DMS53 (cell line): Measurements from ENCODE around the gene EDRF1.

ENCODE experiments used
- DNase-seq: peaks from one replicate; lab custom pipeline; 2025; lab: John Stamatoyannopoulos, UW

EDRF1 gene, protein sequence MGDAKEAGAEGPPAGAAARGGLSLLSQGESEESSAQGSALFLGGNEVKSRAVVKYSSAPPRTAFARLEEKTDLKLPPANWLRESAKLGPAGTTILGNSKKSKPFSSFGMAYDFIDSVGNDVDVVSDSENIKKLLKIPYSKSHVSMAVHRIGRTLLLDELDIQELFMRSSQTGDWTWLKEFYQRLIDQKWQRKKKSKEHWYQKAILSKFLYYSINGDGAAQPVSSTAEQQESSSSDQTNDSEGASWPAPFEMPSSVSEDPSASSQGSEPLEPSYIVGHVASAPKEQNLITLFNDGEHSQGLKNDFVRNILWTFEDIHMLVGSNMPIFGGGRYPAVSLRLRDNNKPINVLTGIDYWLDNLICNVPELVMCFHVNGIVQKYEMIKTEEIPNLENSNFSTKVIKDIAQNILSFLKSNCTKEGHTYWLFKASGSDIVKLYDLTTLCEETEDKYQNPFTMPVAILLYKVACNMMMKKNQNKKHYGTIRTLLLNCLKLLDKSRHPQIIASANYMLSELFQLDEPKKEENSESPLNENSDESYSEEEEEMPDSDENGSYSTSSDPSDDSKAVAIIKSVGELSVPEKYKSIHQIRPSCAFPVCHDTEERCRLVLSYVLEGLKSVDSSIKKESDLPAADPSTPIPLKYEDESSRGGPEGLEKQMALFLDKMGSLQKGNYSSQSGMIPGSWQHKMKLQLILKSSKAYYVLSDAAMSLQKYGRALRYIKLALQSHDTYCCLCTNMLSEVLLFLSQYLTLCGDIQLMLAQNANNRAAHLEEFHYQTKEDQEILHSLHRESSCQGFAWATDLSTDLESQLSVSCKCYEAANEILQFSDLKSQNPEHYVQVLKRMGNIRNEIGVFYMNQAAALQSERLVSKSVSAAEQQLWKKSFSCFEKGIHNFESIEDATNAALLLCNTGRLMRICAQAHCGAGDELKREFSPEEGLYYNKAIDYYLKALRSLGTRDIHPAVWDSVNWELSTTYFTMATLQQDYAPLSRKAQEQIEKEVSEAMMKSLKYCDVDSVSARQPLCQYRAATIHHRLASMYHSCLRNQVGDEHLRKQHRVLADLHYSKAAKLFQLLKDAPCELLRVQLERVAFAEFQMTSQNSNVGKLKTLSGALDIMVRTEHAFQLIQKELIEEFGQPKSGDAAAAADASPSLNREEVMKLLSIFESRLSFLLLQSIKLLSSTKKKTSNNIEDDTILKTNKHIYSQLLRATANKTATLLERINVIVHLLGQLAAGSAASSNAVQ

DNA sequence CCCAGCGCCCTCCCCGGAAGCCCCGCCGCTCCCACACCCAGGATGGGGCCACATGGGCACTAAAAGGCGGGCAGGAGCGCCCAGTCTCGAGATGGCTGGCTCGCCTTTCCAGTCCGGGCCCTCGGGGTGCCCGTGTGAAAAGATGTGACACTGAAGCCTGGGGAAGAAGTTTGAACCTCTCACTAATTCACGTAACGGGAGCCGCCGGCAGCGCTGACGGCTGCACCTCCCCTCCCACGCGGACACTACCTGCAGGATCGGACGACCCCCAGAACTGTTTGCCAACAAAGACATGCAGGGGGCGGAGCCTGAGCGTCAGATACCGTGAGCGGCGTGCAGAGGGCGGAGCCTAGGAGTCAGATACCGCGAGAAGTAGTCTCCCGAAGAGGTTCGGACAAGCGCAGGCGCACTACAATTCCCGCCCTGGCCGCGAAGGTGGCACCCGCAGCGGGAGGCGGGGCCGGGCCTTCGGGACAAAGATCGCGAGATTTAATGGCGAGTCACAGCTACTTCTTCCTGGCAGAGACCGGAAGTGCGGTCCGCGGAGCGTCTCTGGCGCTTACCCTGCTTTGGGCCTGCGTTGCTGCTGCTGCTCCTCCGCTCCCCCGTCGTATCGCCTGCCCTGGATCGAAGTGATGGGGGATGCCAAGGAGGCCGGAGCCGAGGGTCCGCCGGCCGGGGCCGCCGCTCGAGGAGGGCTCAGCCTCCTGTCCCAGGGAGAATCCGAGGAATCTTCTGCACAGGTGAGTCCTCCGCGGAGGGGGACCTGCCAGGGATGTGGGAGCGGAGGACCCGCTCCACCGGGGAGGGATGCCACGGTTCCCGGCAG lies at the start of gene EDRF1:
Gene EDRF1 (plus strand): TSS at position 537 of the 829 bp plus-strand sequence. CDS start 99 bp downstream, at position 636.
- peak; percentile 99 for DNase-seq

DNA sequence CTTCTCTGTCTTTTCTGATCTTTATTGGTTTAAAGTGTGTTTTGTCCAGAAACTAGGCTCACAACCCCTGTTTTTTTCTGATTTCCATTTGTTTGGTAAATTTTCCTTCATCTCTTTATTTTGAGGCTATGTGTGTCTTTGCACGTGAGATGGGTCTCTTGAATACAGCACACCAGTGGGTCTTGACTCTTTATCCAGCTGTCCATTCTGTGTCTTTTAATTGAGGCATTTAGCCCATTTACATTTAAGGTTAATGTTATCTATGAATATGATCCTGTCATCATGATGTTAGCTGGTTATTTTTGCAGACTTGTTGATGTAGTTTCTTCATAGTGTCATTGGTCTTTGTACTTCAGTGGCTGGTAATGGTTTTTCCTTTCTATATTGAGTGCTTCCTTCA lies 46.6 kb upstream of the EDRF1 start:
- no peak for DNase-seq

DNA sequence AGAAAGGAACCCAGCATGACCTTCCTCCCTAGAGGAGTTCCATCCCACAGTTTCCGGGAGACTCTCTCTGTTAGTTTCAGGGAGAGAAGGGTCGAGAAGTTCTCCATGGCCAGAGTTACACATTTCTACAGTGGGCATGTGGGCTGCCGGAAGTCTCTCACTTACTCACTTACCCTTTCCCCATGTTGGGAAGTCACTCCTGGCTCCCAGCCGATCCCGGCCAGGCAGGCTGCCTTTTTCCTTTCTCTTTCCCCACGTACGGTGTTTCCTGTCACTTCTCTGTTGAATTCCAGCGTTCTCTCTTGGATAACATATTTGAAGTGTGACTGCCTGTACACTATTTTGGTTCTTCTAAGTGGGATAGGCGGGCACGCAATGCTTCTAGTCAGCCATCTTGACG lies 40.1 kb upstream of the EDRF1 start:
- no peak for DNase-seq

DNA sequence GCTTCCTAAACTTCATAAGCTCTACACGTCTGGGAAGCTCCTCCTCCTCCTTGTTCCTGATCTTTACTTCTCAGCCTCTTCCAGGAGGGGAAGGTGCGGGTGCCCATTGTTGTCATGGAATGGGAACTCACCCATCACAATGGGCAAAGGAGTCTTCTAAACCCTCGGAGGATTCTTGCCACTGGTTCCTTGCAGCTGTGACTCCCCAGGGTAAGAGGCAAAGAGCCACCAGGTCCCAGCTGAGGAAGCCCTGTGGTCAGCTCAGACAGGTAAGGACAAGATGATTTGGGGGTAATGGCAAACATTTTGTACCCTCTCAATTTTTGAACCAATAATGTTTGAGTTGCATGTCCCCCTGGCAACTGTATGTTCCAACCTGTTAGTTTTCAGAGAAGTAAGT lies 36.4 kb upstream of the EDRF1 start, which contains the start of gene TEX36:
Gene TEX36 (minus strand): TSS at position 101 of the 400 bp plus-strand sequence. CDS start 174 bp downstream, outside the sequence.
- DNase-seq = no peak

DNA sequence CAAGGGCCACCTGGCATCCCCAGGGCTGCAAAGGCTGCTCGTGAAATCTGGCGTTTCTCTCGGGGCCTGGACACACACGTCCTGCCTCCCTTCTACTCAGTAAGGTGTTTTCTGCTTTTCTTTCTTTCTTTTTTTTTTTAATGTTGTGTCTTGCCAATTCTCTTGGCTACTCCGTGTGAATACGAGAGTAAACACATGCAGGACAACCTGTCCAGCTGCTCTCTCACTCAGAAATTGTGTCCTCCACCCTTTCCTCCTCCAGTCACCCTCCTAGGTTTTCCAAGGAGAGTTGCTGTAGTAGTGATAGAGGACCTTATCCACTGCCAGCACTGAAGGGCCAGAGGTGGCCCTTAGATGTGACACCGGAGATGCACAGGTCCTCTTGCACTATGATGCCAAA lies 35.7 kb upstream of the EDRF1 start:
- no peak for DNase-seq

DNA sequence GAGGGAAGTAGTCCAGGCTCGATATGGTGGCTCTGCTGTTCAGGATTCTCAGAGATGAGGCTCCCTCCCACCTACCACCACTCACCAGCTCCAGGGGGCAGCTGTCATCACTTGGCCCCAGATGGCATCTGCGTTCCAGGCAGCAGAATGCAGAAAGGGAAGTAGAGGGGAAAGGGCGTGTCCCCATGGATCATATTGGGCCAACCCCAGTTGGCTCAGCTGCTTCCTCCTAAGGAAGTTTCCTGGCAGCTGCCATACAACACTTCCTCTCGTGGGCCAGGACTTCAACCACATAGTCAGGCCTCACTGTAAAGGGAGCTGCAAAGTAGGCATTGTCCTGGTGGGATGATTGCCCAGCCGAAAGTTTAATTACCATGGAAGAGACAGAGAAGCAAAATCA lies 34.9 kb upstream of the EDRF1 start:
- no peak for DNase-seq

DNA sequence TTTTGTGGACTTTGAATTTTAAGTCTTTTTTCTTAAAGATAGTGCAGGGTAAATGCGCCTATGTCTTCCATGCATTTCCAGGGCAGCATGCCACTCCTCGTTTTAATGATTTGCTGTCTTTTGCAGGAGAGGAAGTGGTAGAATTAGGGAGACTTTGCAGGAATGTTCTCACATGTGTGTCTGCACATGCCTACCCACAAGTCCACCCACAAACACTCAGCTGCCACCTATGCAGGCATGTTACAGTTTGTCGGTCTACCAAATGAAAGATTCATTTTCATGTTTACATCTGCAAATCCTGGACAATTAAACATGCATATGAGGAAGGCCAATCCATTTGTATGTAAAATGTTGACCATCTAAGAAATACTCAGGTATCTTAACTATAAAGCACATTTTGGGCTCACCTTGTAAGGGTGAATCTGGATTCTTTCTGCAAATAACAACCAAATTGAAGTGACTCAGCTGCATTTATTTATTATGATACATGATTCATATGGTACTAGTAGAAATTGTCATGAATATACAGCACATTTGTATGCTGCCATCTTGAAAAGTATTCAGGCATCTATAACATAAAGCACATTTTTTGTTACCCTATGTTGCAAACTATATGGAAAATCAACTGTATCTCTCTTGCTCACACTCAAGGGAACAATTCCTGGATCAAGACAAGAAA lies 31.9 kb upstream of the EDRF1 start:
- DNase-seq = no peak

DNA sequence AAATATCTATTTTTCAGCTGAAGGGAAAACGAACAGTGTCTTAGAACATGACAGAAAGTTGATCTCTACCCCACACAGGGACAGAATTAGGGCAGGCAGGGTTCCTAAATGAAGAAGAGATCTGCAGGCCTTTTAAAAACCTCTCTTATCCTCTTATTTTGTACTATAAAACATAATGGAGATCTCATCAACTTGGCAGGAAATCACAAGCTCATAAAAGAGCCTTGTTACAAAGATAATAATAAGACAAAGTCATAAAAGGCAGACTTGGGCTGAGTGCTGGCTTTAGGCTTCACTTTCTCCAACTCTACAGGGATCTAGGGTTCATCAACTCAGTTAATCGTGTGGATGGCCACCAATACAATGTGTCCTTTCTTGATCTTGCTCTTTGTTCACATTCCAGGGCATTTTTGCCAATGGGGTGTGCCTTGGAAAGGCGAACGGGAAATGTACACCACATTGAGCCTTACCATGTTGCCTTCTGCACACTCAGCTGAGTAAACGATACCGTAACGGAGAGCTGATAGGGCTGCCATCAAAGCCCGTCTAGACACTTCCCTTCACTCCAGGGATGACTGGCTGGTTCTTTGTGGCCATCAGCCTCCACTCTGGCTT lies 29.4 kb upstream of the EDRF1 start:
- peak; percentile 49 for DNase-seq

DNA sequence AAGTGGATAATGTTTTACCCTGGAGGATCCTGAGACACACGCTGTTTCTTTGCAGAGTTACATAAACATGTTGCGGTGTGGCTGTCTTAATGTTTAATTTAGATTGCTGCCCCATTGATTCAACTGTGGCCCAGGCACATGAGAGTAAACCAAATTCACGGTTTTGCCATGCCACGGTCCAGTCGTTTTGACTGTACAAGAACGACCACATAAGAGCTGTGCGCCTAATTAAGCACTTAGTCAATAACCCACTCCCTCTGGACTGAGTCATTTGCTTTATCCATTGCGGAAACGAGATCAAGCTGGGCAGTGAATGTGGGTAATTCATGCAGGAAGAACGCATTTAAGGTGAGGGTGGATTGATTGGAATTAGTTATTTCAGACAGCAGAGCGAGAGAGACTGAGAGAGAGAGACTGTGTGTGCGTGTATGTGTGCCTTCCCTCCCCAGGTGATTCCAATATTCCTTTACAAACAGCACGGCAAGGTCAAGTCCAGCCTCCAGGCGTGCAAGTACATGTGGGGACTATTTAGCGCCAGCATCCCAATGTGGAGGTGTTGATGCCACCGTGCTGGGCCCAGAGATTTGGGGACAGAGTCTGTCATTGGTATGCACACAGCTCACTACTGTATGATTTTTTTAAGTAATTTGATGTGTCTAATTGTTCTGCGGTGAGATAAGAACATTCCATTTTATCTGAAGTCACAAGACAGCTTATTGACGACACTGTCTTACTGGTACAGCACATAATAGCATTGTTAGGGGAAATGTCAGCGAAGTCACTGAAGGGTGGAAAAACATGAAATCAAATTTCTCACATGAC lies 28.1 kb upstream of the EDRF1 start:
- peak; percentile 14 for DNase-seq

DNA sequence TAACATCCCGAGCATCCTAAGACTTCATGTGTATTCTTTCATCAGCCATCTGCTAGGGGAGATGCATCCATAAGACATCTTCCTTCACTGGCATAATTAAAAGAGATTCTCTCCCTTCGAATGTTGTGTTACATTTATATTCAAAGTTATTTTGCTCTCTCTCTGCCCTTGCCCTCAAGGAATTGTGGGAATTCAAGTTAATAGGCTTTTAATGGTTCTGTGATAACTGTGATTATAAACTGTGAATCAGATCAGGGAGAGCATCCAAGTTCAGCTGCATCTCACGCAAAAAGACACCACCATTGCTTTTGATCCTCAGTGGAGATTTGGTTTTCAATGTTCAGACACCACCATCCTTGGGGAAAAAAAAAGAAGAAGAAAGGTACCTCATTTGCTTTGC lies 27.3 kb upstream of the EDRF1 start:
- no peak for DNase-seq

DNA sequence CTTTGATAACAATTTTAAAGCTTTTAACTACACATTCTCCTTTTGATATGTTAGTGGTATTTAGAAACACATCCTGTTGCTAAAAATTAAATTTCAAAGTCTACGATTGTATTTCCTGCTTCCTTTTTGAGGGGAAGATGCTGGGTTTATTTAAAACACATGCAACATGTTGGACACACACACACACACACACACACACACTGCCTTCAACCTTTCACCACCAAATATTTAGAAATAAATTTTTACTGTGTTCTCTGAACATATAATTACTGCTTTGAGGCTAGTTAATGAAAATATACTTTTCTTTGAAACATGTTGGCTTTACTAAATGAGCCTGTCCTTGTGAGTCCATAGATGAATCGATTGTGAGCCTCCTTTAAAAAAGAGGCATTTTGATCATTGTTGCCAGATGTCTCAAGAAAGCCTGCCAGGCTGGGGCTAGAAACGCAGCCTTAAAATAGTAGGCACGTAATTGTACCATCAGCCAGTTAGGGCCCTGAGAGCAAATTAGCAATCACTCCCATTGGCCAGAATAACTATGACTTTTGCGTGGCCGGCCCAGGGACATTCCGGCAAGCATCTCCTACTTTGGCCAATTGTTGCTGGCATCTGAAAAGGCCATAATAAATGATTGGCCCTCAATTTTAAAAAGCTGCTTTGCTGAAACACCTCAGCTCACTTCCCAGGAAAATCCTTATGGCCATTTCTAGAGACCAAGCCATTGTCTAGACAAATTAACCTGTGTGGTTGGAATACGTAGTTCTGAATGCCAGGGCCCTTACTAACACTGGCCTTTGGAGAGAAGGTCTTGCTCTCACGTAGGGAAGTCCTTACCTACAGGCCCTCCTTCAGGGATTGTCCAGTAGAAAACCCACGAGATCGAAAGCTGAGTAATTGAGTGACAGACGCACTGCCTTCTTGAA lies 26.6 kb upstream of the EDRF1 start:
- no peak for DNase-seq

DNA sequence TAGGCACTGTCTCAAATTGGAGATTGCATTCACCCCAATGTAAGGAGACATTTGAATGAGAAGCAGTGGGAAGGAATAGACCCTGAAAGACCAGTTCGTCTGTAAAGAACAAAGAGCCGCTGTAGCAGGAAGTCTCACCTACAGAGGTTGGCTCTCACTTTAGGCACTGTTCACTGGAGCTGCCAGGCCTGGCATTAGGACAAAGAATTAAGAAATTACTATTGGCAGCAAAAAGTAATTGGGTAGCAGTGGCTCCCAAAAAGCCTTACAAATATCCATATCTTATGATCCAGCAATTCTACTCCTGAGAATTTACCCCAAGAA lies 26.0 kb upstream of the EDRF1 start:
- DNase-seq = no peak

DNA sequence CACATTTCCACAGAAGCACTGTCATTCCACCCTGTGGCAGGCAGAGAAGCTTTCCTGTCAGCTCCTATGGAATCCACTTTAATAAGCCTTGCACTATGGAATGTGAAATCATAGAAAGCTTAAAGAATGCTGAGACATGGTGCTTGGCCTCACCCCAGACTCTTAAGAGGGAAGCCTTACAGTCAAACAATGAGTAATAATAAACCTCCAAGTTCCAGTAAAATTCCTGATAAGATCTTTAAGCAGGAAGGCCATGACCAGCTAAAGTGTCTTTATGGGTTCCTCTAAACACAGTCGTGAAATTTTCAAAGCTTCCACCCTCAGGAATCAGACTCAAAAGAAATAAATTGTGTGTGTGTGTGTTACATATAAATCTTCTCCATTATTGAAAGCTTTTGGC lies 24.6 kb upstream of the EDRF1 start:
- DNase-seq = no peak

DNA sequence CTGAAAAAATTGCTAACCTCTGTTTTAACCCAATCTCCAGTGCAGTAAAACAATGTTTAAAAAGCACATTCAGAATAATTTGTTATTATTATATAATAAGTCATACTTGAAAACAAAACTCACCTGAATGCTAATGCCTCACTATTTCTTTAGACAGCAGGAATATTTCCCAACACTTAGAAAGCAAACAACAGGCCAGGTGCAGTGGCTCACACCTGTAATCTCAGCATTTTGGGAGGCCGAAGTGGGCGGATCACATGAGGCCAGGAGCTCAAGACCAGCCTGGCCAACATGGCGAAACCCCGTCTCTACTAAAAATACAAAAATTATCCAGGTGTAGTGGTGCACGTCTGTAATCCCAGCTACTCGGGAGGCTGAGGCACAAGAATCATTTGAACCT lies 22.6 kb upstream of the EDRF1 start:
- DNase-seq = peak; percentile 26

DNA sequence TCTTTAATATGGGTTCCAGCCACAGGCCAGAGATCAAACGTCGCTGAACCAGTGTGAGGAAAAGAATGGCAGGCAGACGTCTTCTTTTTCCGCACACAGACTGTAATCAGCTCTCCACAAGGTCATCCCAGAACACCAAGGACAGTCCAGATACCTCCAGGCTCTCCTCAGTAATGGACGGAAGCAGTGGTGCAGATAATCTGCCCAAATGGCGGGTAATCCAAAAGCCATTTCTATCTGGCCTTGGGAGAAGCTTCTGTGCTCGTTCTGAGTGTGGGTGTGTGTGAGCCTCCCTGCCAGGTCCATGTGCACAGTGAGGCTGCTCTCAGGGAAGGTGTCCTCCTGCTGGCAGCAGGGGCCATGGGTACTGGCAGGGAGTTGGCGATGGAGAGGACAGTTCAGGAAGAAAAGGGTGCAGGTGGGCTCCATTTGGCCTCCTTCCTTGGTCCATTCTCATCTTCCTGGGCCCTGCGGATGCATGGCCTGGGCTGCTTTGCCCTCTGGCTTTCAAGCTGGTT lies 21.0 kb upstream of the EDRF1 start:
- DNase-seq = peak; percentile 8

DNA sequence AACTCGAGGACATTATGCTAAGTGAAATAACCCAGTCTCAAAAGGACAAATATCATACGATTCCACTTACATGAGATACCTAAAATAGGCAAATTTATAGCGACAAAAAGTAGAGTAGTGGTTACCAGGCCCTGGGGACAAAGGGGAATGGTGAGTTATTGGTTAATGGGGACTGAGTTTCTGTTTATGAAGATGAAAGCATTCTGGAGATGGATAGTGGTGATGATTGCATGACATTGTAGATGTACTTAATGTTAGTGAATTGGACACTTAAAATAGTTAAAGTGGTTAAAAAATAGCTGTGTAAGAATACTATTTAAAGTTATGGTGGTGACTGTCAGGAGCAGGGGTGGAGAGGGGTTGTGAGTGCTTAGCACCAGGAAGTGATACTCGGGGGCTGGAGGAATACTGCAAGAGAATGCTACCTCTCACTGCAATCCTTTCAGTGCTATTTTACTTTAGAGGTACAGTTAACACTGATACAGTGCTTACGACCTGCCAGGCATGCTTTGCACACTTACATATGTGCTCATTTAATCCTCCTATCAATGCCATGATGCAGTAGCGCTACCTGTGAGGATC lies 19.9 kb upstream of the EDRF1 start:
- DNase-seq = no peak

DNA sequence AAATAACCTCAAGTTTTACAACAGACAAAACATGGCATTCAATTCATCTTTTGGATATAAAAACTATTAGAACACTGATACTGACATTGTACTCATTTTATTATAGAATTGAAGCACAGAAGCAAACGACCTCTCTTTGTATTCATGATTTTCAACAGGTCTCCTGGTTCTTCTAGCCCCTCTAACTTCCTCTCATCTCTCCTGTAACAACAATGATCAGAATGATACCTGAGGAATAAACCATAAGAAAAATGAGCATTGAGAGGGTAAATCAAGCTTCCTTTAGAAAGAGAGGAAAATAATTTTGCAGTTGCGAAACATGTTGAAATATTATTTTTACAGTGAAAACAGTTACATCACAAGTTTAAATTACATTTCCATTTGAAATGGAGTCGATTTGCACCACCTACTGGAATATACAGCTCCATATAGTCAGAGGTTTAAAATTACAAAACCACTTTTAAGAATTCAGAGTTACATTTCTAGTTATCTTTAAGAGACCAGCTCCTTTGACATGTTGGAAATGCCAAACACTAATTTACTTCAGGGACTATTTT lies 19.1 kb upstream of the EDRF1 start:
- DNase-seq = peak; percentile 13
